Measurements from ENCODE around the gene CLCN7. TPM values are rescaled to one million over a fixed set of nuclear protein-coding genes. Genes with fewer than 3 reads are reported as not detected.

Gene CLCN7
- total and polyA plus RNA-seq, 2 of the 4 experiments (the other 2 are of a cell fraction) = 10.8 to 45.2 TPM

DNA sequence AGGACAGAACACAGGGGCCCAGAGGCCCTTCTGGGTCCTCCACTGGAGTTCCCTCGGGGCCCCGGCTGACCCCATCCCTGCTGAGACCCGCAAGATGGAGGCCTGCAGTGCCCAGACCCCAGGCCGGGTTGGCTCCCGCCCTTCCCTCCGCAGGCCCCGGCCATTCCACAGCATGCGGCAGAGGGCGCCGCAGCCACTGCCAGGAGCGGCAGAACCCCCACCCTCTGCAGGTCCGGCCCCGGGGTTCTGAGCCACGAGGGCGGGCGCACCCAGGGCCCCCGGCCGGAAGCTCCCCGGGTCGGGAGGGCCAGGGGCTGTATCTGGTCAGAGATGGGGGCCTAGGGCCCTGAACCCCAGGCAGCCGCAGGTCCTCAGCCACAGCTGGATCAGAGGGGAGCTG lies 46.3 kb downstream of the CLCN7 start:
- Histone ChIP-seq H4K8ac (ENCODE audit: low read depth in 2 of 2, low read length in 2 of 2) (no peak overlapping the region), H4K91ac (ENCODE audit: insufficient read depth, low read depth, low read length) (no peak overlapping the region), H2BK5ac (ENCODE audit: low read depth, low read length, poor library complexity, severe bottlenecking) (no peak overlapping the region), H3K4me1 (ENCODE audit: control insufficient read depth, insufficient read depth, low read length) (no peaks in the 10 kb centered on the region), H3K27ac (ENCODE audit: insufficient read depth, low read length) (no peak overlapping the region), H3K27me3 (ENCODE audit: control insufficient read depth, insufficient read depth, low read length) (peaks cover 7% of the 10 kb centered on the region; the same call in 1 of the 2 replicates), H2AK9ac (replicated peaks; ENCODE audit: low read depth, low read length, poor library complexity) (no peak overlapping the region), H3K79me1 (ENCODE audit: low read depth in 1 of 2, low read length in 2 of 2) (no peaks in the 10 kb centered on the region), H3K4me2 (ENCODE audit: low read depth, low read length) (no peak overlapping the region), H3K14ac (replicated peaks; ENCODE audit: low read depth, low read length) (no peak overlapping the region), H2BK120ac (ENCODE audit: low read depth, low read length) (no peak overlapping the region), H3K9me3 (ENCODE audit: control insufficient read depth, insufficient read depth, low read length) (no peaks in the 10 kb centered on the region), H2AK5ac (ENCODE audit: low read depth, low read length) (no peak overlapping the region), H3K36me3 (ENCODE audit: control insufficient read depth, insufficient read depth, low read length) (no peaks in the 10 kb centered on the region), H3K18ac (ENCODE audit: low read depth, low read length) (no peak overlapping the region), H3K23ac (ENCODE audit: low read depth, low read length) (no peak overlapping the region), H3K56ac (ENCODE audit: extremely low read depth, insufficient read depth, low read length) (no peak overlapping the region), H2BK20ac (ENCODE audit: low read depth, low read length) (no peak overlapping the region), H4K5ac (ENCODE audit: low read depth, low read length) (no peak overlapping the region), H2BK15ac (ENCODE audit: low read depth, low read length) (no peak overlapping the region), H2AFZ (replicated peaks; ENCODE audit: low read length, poor library complexity) (no peak overlapping the region), H4K20me1 (ENCODE audit: insufficient read depth, low read length) (no peaks in the 10 kb centered on the region), H3K9ac (ENCODE audit: low read depth, low read length) (no peak overlapping the region), H3K4me3 (ENCODE audit: insufficient read depth, low read depth, low read length) (no peak overlapping the region), H3K9me1 (ENCODE audit: insufficient read depth, low read length) (no peaks in the 10 kb centered on the region), H3K4ac (ENCODE audit: low read depth, low read length) (no peak overlapping the region)
- intact Hi-C loops (cut with micrococcal nuclease) = loop anchor here (10.0 kb wide), 1 partner anchor 46 kb away; the partner anchor contains the start of gene CLCN7
- dilution Hi-C loops (cut with HindIII; ENCODE audit: low sequenced_read_pairs, unreplicated experiment) = no loop called here
- CTCF ChIA-PET = no interaction called here
- in situ Hi-C loops (cut with MboI; ENCODE audit: low sequenced_read_pairs) = no loop called here
- DNase-seq (no peak), ATAC-seq (ENCODE audit: low read depth) (no peak; the same call in 1 of the 2 replicates)
- POLR2A ChIA-PET (ENCODE audit: unreplicated experiment) = no interaction called here
- BruUV-seq (replicated peaks) = no TSS peak
- WGBS, 2 experiments (ENCODE audit: extremely low coverage in 2 of 2, insufficient read length in 1 of 2) = 43% methylated on average over 12 of the region's 21 CpGs; no CpG with 5 or more reads in 1 of the 2 experiments
- TF ChIP-seq, protein P1, sequence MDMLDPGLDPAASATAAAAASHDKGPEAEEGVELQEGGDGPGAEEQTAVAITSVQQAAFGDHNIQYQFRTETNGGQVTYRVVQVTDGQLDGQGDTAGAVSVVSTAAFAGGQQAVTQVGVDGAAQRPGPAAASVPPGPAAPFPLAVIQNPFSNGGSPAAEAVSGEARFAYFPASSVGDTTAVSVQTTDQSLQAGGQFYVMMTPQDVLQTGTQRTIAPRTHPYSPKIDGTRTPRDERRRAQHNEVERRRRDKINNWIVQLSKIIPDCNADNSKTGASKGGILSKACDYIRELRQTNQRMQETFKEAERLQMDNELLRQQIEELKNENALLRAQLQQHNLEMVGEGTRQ (IDR thresholded peaks at IDR 0.05; ENCODE audit: low read depth, low read length) = no peak
- no peak for TF ChIP-seq MAZ (IDR thresholded peaks at IDR 0.05; ENCODE audit: borderline replicate concordance, low read depth, low read length)
- peak; percentile 26 for TF ChIP-seq RAD21 (IDR thresholded peaks at IDR 0.05; ENCODE audit: low read length)
- 0 out of 2 replicates have a peak, but pooled peaks have one; percentile 29 for TF ChIP-seq SMC3 (IDR thresholded peaks at IDR 0.05; ENCODE audit: low read depth, low read length)
- TF ChIP-seq, protein P2, sequence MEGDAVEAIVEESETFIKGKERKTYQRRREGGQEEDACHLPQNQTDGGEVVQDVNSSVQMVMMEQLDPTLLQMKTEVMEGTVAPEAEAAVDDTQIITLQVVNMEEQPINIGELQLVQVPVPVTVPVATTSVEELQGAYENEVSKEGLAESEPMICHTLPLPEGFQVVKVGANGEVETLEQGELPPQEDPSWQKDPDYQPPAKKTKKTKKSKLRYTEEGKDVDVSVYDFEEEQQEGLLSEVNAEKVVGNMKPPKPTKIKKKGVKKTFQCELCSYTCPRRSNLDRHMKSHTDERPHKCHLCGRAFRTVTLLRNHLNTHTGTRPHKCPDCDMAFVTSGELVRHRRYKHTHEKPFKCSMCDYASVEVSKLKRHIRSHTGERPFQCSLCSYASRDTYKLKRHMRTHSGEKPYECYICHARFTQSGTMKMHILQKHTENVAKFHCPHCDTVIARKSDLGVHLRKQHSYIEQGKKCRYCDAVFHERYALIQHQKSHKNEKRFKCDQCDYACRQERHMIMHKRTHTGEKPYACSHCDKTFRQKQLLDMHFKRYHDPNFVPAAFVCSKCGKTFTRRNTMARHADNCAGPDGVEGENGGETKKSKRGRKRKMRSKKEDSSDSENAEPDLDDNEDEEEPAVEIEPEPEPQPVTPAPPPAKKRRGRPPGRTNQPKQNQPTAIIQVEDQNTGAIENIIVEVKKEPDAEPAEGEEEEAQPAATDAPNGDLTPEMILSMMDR (conservative IDR thresholded peaks at IDR 0.05; ENCODE audit: low read depth, low read length) = peak; percentile 30; the same call in 1 of the 2 replicates

All from IMR-90 (cell line).